Measurements from ENCODE around the gene OSBP2.

- TF ChIP-seq EZH2phosphoT487 (IDR thresholded peaks at IDR 0.05; ENCODE audit: borderline replicate concordance, low read length) (no peak), CTCF (IDR thresholded peaks at IDR 0.05; ENCODE audit: low read depth, low read length, poor library complexity, severe bottlenecking) (no peak)
Measured at GRCh38 chr22:30874431-30875370, 180.0 kb downstream of the OSBP2 start.
